ENCODE data around the gene GABBR2.
"Not testable (repeated sequence)": the region's sequence is repeated elsewhere in the genome, so short reads cannot be mapped to it uniquely, and the experiment has no call there.

- TF ChIP-seq CTCF, POLR2A (IDR thresholded peaks at IDR 0.05): not testable (repeated sequence)
Observed at GRCh38 chr9:98655428-98655827, 53.3 kb downstream of the GABBR2 start.
